T follicular helper cell (primary cell): ENCODE measurements around the gene GPRC5B.

Source experiments
- DNase-seq: peaks from one replicate; pipeline ENCODE4 v3.0.0-alpha.2; 2020; ENCODE audit warnings: low read depth

Gene GPRC5B

GRCh38 chr16:19898166-19898565, 13.5 kb upstream of the GPRC5B start:
- no peak for DNase-seq

GRCh38 chr16:19896951-19897350, 12.3 kb upstream of the GPRC5B start:
- no peak for DNase-seq

GRCh38 chr16:19894586-19894985, 9.9 kb upstream of the GPRC5B start:
- no peak for DNase-seq

GRCh38 chr16:19892902-19893301, 8.3 kb upstream of the GPRC5B start:
- DNase-seq = no peak

GRCh38 chr16:19890901-19891300, 6.3 kb upstream of the GPRC5B start:
- no peak for DNase-seq

GRCh38 chr16:19888834-19889233, 4.2 kb upstream of the GPRC5B start:
- no peak for DNase-seq

- peak; percentile 66 for DNase-seq
These were observed 1.7 kb upstream of the GPRC5B start for GRCh38 chr16:19886073-19886941.

- no peak for DNase-seq
These were observed 914 bp upstream of the GPRC5B start for GRCh38 chr16:19885451-19886072.

- DNase-seq = no peak
These were observed 622 bp downstream of the GPRC5B start for GRCh38 chr16:19883966-19884485.

- DNase-seq = no peak
These were observed 1.2 kb downstream of the GPRC5B start for GRCh38 chr16:19883296-19883965.

GRCh38 chr16:19882646-19883045, 2.0 kb downstream of the GPRC5B start:
- no peak for DNase-seq

GRCh38 chr16:19882186-19882585, 2.5 kb downstream of the GPRC5B start:
- DNase-seq = no peak

GRCh38 chr16:19881783-19882182, 2.9 kb downstream of the GPRC5B start:
- no peak for DNase-seq

- DNase-seq = no peak
These were observed 3.6 kb downstream of the GPRC5B start for GRCh38 chr16:19881028-19881427.

GRCh38 chr16:19879241-19879792, 5.3 kb downstream of the GPRC5B start:
- no peak for DNase-seq

- no peak for DNase-seq
These were observed 5.9 kb downstream of the GPRC5B start for GRCh38 chr16:19878757-19879156.

GRCh38 chr16:19876501-19877059, 8.1 kb downstream of the GPRC5B start:
- DNase-seq = no peak

- no peak for DNase-seq
These were observed 8.7 kb downstream of the GPRC5B start for GRCh38 chr16:19875900-19876299.

GRCh38 chr16:19874851-19875546, 9.6 kb downstream of the GPRC5B start:
- no peak for DNase-seq

- DNase-seq = no peak
These were observed 10.6 kb downstream of the GPRC5B start for GRCh38 chr16:19874026-19874425.

GRCh38 chr16:19872935-19873334, 11.7 kb downstream of the GPRC5B start:
- no peak for DNase-seq
